Measurements from ENCODE around the gene ASMT. TPM values are rescaled to one million over a fixed set of nuclear protein-coding genes. Genes with fewer than 3 reads are reported as not detected.

ASMT gene
- total RNA-seq, 1 experiment from 2014 or later = not detected

DNA sequence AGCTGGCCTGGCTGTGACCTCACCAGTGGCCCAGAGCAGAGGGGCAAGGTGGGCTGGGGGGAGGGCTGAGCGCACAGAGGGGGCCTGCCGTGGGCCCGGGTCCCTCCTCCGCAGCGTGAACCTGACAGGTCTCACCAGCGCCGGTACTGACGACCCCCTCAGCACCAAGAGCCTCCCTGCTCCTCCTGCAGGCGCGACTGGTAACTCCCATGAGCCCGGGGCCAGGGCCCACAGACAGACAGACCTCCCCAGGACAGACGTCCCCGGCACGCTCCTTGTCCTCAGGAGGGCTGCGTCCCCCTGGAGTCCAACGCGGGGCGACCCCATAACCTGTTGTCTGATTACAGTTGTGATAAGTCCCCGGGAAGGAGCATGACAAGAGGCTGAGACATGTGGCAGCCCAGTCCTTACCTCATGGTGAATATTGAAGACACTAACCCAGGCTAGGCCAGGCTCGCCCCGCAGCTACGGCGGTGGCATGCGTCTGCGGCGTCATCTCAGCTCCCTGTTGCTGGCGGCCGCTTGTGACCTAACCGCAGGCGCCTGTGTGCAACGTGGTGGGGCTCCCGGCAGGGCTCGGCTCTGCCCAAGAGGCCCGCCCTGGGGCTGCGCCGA is 15.0 kb upstream of the ASMT start:
- Histone ChIP-seq H4K20me1 (ENCODE audit: insufficient read depth) (no peaks in the 10 kb centered on the region), H3K4me1 (ENCODE audit: control insufficient read depth in 1 of 2, insufficient read depth in 2 of 2, low read length in 2 of 2) (no peaks in the 10 kb centered on the region), H3K9me2 (ENCODE audit: insufficient read depth) (no peaks in the 10 kb centered on the region), H3K27me3 (ENCODE audit: insufficient read depth, low read length) (no peaks in the 10 kb centered on the region), H3K36me3 (ENCODE audit: control insufficient read depth in 1 of 2, insufficient read depth in 2 of 2, low read length in 2 of 2) (peaks cover 18 to 39% of the 10 kb centered on the region in 2 experiments; a peak in 2 of 4 replicates), H3K27ac (ENCODE audit: low read depth, low read length) (no peak overlapping the region), H3K79me2 (ENCODE audit: insufficient read depth, low read length) (peaks cover 37% of the 10 kb centered on the region), H3K4me3 (replicated peaks in 1 of 2; ENCODE audit: low read depth in 1 of 2, low read length in 2 of 2) (no peak overlapping the region), H3K9ac (ENCODE audit: low read length) (no peak overlapping the region), H2AFZ (ENCODE audit: low read depth, low read length, poor library complexity, severe bottlenecking) (no peak overlapping the region), H3K9me3 (ENCODE audit: control insufficient read depth in 1 of 2, insufficient read depth in 1 of 2, low read depth in 1 of 2, low read length in 2 of 2) (no peaks in the 10 kb centered on the region), H3K4me2 (ENCODE audit: low read length) (no peak overlapping the region)
- ChIA-PET RAD21 (ENCODE audit: low non-redundant PET in 1 of 2, low total read pairs in 2 of 2, uncharacterized antibody in 2 of 2, unreplicated experiment in 2 of 2) (no interaction called here), CTCF (no interaction called here), POLR2A (no interaction called here)
- intact Hi-C loops (cut with micrococcal nuclease) = no loop called here
- BruUV-seq (replicated peaks) = no TSS peak
- TF ChIP-seq EZH2 (IDR thresholded peaks at IDR 0.05) = no peak
- no peak for TF ChIP-seq SIN3A (IDR thresholded peaks at IDR 0.05; ENCODE audit: low read depth)
- TF ChIP-seq TCF7L2 (IDR thresholded peaks at IDR 0.05; ENCODE audit: borderline replicate concordance, extremely low read depth, insufficient read depth, insufficient read length) = no peak
- TF ChIP-seq EZH2phosphoT487 (IDR thresholded peaks at IDR 0.05; ENCODE audit: borderline replicate concordance) = no peak
- no peak for TF ChIP-seq CBX3 (IDR thresholded peaks at IDR 0.05; ENCODE audit: low read depth)
- TF ChIP-seq ATF3 (IDR thresholded peaks at IDR 0.05) = no peak
- no peak for TF ChIP-seq MAX (IDR thresholded peaks at IDR 0.05)
- no peak for TF ChIP-seq ZFX (IDR thresholded peaks at IDR 0.05)
- TF ChIP-seq, protein P1, sequence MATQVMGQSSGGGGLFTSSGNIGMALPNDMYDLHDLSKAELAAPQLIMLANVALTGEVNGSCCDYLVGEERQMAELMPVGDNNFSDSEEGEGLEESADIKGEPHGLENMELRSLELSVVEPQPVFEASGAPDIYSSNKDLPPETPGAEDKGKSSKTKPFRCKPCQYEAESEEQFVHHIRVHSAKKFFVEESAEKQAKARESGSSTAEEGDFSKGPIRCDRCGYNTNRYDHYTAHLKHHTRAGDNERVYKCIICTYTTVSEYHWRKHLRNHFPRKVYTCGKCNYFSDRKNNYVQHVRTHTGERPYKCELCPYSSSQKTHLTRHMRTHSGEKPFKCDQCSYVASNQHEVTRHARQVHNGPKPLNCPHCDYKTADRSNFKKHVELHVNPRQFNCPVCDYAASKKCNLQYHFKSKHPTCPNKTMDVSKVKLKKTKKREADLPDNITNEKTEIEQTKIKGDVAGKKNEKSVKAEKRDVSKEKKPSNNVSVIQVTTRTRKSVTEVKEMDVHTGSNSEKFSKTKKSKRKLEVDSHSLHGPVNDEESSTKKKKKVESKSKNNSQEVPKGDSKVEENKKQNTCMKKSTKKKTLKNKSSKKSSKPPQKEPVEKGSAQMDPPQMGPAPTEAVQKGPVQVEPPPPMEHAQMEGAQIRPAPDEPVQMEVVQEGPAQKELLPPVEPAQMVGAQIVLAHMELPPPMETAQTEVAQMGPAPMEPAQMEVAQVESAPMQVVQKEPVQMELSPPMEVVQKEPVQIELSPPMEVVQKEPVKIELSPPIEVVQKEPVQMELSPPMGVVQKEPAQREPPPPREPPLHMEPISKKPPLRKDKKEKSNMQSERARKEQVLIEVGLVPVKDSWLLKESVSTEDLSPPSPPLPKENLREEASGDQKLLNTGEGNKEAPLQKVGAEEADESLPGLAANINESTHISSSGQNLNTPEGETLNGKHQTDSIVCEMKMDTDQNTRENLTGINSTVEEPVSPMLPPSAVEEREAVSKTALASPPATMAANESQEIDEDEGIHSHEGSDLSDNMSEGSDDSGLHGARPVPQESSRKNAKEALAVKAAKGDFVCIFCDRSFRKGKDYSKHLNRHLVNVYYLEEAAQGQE (IDR thresholded peaks at IDR 0.05; ENCODE audit: low read depth) = no peak
- no peak for TF ChIP-seq POLR2AphosphoS5 (IDR thresholded peaks at IDR 0.05; ENCODE audit: low read depth, low read length)
- no peak for TF ChIP-seq ELF1 (IDR thresholded peaks at IDR 0.05; ENCODE audit: borderline replicate concordance, low read depth)
- TF ChIP-seq, protein P2, sequence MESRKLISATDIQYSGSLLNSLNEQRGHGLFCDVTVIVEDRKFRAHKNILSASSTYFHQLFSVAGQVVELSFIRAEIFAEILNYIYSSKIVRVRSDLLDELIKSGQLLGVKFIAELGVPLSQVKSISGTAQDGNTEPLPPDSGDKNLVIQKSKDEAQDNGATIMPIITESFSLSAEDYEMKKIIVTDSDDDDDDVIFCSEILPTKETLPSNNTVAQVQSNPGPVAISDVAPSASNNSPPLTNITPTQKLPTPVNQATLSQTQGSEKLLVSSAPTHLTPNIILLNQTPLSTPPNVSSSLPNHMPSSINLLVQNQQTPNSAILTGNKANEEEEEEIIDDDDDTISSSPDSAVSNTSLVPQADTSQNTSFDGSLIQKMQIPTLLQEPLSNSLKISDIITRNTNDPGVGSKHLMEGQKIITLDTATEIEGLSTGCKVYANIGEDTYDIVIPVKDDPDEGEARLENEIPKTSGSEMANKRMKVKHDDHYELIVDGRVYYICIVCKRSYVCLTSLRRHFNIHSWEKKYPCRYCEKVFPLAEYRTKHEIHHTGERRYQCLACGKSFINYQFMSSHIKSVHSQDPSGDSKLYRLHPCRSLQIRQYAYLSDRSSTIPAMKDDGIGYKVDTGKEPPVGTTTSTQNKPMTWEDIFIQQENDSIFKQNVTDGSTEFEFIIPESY (IDR thresholded peaks at IDR 0.05; ENCODE audit: extremely low read depth, insufficient replicate concordance, low read length) = no peak
- no peak for TF ChIP-seq POLR2A (IDR thresholded peaks at IDR 0.05; ENCODE audit: borderline replicate concordance, extremely low read depth, insufficient read depth, insufficient read length)
- no peak for TF ChIP-seq SP1 (IDR thresholded peaks at IDR 0.05; ENCODE audit: low read depth)
- no peak for TF ChIP-seq RAD21 (IDR thresholded peaks at IDR 0.05; ENCODE audit: low read depth)
- ATAC-seq = no peak
- no peak for DNase-seq (ENCODE audit: low read depth, low spot score)
